Dedifferentiated amniotic fluid mesenchymal stem cell (primary cell): ENCODE data around the gene SNRPA1.
"Not testable (repeated sequence)": the region's sequence is repeated elsewhere in the genome, so short reads cannot be mapped to it uniquely, and the experiment has no call there.

Source experiments
- DNase-seq: peaks from one replicate; pipeline ENCODE4 v3.0.0-alpha.2; 2016; ENCODE audit errors: extremely low spot score

The SNRPA1 gene

DNA sequence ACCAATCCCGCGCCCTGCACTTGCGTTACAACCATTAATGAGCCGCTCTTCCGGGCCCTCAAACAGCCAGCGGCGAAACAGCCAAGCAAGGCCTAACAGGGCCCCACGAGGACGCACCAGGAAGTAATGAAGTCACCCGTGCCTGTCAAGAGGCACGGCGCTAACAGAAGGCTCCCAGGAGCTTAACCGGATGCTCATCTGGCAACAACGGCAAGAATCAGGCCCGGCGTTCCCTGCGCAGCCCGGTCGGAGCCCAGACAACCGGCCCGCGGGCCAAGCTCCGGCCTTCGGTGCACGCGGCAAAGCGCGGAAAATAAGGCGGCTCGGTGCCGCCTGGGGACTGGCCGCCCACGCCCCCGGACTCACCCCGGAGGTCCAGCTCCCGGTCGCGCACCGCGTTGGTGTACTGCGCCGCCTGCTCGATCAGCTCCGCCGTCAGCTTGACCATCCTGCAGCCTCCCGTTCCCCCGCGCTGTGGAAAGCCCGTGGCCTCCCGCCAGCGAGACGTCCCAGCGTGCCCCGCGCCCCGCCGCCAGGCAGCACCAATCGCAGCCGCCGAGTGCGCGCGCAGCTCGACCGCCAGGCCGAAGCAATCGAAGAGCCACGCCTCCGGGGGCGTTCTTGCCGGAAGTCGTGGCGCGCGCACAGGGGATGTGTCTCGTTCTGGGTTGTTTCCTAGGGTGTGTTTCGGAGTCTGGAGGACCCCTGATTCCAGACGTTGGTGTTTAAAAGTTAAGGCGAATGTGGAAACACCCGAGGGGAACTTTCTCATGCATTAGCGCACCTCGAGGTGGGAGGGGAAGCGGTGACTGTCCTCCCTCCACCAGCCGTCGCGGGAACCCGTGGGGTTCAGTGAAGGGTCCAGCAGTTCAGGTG, at the start of gene SNRPA1:
SNRPA1 (minus strand) TSS at position 518 of the 876 bp plus-strand sequence; CDS start at position 448, 70 bp downstream.
- DNase-seq = peak; percentile 95

DNA sequence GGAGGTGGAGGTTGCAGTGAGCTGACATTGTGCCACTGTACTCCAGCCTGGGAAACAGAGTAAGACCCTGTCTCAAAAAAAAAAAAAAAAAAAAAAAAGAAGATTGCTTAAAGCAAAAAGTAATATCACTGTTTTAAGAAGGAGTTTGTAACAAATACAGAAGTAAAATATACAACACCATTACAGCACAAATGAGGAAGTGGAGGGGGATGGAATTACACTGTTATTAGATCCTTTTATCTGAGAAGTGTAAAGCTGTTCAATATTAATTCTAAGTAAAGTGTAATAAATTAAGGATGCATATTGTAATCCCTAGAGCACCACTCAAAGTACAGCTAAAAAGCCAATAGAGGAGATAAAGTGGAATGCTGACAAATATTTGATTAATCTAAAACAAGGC, 47.0 kb upstream of the SNRPA1 start:
- no peak for DNase-seq

DNA sequence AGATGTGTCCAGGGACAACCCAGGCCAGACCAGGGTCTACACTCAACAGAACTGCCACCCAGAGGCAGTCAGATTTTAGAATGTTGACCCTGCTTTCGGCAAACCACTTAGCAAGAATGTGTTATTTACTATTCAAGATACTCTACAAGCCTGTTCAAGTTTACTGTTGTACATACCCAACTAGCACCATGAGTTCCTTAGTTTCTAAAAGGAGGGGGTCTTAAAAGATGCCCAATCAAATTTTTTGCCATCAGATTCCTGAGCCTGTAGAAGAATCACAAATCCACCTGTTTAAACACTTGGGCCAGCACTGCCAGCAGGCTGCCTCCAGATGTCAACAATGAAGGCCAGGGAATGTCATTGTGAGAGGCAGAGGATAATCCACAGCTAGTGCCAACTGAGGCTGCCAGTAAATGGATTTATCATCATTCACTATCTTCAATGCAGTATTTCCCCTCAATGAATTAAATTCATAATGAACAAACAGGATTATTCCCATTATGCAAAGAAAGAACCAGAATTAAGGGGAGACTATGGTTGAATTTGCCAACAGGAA, 43.5 kb upstream of the SNRPA1 start:
- DNase-seq = no peak

DNA sequence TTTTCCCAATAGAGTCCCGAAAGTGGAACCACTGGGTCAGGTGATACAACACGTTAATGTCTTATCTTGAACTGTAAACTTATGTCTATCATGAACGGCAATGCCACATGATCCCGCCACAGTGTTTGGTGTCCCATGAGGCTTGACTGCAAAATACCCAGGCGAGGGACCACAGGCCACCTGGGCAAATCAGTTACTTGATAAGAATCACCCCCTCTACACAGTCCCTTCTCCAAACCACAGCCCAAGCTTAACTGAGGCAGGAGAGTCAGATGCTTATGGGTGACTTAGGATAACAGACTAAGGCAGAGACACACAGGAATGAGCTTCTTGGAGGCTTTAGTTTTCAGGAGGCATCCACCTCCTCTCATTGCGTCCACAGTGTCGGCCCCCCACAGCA, 42.9 kb upstream of the SNRPA1 start:
- no peak for DNase-seq

DNA sequence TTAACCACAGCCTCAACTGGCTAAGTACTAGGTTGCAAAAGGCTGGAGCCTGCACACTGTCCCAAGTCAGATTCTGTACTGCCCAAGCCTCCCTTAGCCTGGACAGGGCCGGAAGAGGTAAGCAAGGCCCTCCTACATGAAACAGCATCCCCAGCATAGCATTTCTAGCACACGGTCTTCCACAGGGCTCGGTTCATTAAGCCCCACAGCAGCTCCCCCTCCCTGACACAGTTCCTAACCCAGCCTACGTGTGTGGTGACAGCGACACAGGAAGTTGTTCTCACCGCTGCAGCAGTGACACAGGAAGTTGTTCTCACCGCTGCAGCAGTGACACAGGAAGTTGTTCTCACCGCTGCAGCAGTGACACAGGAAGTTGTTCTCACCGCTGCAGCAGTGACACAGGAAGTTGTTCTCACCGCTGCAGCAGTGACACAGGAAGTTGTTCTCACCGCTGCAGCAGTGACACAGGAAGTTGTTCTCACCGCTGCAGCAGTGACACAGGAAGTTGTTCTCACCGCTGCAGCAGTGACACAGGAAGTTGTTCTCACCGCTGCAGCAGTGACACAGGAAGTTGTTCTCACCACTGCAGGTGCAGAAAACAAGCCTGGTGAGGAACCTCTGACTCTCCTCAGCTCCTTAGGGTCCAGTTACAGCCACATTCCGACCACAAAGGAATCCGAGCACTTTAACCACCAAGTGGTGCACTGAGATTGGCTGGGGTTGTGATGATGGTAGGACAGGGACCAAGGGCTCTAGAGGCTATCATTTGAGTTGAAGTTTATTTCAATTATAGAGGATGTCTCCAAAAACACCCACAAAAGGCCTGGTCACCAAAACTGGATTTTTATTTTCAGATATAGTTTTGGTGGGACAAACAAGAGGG, 39.1 kb upstream of the SNRPA1 start:
- not testable (repeated sequence) for DNase-seq

DNA sequence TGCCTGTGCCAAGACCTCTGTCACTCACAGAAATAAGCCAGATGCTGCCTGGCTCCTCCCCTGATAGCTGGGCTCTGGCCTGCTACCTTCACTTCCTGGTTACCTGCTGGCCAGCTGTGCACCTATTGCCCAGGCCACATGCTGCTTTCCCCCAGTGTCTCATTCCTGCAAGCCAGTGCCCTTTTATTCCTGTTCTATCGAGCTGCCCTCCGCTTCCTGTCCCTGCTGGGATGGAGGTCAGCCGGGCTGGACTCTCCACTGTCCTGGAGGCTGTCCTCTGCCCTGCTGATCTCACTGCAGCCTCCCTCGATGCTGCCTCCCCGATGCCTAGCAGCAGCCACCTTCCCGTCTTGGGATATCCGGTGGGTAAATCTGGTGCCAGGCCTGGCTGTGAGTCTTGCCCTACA, 37.0 kb upstream of the SNRPA1 start:
- DNase-seq = no peak

DNA sequence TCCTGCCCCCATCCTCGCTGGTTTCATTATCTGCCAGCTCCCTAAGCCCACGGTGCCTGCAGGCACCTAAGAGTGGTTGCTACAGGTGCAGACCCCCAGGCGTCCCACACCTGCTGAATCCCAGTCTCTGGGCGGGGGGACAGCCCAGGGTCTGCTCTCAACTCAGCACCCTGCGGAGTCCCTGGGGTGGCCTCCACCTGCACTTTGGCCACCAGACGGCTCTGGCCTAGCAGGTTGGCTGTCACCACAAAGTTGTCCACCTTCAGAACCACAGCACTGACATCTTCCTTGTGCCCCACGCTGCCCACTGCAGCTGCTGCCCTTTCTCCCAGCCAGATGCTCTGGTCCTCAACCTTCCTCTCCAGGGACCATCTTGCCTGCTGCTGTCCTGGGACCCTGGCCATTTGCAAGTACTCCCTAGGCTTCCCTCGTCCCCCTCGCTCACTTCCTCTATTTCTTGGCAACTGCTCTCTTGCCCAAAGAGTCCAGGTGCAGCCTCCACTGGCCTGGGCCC, 34.9 kb upstream of the SNRPA1 start:
- no peak for DNase-seq

DNA sequence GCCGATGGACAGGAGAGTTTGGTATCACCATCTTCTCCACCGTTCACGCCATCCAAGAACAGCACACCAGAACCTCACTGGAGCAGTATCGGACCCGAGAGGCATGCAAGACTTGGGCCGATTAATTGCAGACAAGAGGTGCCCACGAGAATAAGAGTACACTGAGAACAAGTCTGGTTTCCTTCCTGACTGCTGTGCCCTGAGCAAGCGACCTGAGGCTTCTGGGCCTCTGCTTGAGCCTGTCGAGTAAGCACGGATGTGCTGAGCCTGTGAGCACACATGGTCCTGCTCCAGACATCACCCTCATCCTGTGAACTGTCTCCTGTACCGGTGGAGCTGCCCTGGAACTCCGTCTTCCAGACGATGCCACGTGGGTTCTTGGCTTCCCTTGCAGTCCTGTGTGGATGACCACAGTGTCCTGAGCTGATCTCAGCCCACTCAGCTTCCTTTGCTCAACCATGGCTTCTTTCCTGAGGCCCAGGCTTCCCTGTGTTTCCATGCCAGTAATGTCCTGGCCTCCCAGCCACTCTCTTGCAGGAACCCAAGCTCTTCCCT, 34.3 kb upstream of the SNRPA1 start:
- DNase-seq = no peak

DNA sequence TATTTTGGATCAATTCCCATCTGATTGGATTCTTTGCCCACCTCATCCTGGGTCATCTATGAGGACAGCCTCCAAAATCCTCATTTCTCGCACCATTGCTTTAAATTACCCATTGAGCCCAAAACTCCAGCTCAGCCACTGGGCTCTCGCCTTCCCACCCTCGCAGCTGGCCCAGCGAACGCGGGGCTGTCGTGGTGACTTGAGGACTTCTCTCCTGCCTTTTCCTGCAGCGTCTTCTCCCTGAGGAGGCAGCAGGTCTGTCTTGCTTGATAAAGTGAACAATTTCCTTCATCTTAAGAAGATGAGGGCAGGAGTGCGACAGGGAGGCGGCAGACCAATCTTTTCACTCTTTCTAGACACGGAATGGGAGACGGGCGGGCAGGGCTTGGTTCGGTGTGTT, 33.0 kb upstream of the SNRPA1 start:
- DNase-seq = no peak

DNA sequence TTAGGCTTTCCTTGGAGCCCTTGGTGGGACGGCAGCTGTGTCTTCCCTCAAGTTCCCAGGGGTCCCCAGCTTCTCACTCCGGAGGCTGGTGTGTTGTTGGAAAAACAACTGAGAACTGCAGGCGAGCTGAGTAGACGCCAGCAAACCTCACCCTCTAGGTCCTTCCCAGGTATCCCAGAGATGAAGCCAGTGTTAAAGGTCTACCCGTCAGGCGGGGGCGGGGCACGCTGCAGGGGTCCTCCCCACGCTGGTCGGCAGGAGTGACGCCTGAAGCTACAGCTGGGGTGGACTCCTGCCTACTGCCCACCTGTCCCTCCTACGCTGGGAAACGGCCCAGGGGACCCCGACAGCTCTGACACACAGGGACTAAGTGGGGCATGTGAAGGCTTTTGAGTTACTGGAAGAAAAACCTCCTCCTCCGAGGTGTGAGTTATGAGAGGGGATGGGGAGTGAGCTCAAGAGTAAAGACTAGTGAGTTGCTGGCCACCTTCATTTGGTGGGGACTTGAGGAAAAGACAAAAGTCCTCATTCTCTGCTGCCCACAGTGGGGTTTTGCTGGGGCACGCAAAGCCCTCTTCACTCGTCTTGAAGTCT, 32.2 kb upstream of the SNRPA1 start:
- no peak for DNase-seq

DNA sequence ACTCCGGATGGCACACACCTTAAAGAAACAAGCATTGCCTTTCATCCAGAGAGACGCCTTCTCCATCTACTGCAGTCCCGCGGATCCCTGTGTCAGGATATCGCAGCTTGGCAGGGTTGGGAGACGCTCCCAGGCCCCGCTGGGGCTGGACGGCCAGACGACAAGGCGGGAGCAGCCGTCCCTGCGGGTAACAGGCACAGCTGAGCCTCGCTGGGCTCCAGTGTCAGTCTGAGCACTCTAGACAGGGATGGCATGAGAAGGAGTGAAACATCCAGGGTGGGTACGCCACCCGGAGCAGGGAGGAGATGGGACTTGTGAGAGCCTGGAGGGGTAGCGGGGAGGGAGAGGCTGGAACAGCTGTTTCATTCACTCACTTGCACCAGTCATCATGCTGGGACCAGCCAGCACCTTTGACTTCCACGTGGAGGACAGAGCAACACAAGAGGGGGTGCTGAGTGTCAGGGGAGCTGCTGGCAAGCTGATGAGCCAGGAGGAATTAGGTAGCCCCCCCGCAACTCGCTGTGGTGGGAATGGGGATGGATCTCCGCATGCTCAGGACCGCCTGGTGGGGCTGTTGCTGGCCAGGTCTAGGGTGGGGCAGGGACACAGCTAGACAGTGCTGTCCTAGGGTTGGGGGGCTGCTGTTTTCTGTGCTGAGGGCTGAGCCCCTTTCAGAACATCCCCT, 31.6 kb upstream of the SNRPA1 start:
- no peak for DNase-seq

DNA sequence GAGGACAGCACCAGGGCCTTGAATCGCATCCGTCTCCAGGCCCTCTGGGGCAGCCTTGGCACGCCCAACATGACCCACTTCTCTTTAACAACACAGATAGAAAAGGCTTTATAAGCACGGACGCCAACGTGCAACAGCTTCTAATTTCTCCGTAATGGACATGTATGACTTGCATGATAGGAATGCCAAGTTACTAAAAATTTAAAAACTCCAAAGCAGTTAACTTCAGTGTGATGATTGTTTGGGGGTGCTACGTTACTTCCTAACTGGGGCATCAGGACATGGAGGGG, 30.9 kb upstream of the SNRPA1 start:
- no peak for DNase-seq

DNA sequence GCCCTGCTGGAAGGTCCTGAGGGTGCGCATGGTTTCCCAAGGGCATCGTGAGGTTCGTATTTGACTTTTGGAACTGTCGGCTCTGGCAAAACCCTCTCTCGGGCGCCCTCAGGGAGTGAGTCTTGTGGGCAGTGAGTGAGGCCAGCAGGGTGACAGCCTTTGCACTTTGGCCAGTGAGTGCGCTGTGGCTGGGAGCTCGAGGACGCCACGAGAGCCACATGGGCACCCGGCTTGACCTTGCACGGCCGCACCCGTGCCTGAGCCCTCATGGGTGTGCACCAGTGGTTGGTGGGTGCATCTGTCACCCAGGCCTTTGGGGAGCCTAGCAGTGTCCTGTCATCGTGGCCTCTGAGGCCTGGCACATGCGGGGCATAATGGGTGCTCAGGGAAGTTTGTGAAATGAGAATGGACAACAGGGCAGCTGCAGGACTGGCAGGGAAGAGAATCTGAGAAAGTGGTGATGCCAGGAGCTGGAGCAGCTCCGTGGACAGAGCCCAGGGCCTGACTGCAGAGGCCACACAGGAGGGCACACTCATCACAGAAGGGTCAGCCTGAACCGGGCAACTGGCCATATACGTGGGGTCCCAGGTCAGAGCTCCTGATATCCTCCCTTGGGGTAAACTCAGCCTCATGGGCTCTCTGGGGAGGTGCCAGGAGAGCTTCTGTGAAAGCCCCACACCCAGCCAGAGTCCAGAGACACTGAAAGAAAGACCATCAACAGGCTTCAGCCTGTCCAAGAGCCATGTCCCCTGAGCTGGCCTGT, 30.4 kb upstream of the SNRPA1 start:
- no peak for DNase-seq

DNA sequence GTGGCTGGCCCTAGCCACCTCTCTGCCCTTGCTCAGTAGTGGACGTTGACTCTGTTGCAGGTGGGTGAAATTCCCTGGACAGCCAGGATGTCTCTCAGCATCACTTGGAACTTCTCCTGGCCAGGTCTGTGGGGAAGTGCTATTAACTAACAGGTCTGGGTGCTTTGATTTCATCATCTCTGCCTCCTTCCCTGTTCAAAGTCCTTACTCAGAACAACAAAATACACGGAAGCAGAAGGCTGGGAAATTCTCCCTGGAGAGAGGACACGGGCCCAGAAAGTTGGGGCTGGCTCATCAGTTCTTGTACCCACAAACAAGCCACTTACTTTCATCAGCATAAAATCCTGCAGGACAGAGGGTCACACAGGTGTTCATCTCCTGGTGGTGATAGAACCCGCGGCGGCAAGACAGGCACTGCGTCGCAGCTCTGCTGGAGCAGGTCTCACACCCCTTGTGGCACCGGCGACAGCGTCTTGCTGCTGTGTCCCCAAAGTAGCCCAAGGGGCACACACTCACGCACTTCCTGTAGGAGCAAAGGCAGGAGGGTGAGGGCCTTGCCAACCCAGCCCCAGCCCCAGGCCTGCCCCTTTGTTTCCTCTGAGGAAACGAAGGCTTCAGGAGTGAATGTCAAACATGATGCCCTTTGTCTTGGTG, 29.6 kb upstream of the SNRPA1 start:
- no peak for DNase-seq

DNA sequence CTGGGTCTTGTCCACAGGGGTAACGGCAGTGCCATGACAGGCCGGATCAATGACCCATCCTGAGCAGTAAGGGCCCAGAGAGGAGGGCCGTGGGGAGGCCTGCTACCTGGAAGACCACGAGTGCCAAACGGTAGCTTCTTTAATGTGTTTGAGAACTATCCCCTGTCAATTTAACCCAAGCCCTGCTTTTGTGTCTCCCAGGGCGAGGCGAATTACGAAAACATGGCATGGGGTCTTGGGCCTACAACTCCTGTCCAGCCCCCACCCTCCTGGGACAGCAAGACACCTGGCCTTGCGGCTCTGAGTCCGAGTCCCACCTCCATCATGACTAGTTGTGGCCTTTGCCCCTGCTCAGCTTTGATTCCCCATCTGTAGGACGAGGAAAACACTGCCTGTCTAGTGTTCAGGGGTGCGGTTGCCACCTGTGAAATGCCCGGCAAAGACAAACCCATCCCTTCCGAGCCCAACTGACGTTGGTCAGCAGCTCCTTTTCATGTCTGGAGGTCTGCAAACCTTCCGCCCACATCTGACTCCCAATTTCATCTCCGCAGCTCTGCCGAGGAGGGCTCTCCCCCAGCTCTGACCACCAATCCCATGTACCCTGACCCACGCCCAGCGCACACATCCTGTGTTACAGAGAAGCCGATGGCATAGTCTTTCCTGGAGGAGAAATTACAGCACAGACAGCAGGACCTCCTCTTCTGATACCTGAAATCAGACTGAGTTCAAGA, 28.9 kb upstream of the SNRPA1 start:
- DNase-seq = no peak

DNA sequence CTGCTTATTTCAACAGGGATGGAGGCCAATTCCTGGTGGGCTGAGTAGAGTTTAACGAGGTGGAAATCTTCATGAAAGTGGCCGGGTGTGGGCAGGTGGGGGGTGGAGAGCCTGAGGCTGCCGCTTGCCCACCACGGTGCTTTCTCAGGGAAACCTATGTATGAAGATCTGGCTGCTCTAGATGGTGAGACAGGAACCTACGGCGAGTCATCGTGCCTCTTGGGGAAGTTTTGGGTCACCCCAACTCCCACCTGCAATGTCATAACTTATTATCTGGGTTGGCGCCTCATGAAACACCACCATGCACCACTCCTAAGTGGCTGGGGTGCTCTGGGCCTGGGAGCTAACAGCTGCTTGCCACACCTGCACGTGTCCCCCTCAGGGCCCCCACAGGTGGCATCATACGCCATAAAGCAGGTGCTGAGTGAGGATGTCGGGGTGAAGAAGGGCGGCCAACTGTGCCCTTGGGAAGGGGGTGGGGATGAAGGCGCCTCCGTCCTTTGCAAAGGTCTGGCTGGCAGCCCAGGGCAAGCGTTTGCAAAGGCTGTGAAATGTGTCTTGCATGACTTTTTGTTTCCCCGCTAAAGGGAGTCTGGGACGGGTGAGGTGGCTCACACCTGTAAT, 27.9 kb upstream of the SNRPA1 start:
- DNase-seq = no peak

DNA sequence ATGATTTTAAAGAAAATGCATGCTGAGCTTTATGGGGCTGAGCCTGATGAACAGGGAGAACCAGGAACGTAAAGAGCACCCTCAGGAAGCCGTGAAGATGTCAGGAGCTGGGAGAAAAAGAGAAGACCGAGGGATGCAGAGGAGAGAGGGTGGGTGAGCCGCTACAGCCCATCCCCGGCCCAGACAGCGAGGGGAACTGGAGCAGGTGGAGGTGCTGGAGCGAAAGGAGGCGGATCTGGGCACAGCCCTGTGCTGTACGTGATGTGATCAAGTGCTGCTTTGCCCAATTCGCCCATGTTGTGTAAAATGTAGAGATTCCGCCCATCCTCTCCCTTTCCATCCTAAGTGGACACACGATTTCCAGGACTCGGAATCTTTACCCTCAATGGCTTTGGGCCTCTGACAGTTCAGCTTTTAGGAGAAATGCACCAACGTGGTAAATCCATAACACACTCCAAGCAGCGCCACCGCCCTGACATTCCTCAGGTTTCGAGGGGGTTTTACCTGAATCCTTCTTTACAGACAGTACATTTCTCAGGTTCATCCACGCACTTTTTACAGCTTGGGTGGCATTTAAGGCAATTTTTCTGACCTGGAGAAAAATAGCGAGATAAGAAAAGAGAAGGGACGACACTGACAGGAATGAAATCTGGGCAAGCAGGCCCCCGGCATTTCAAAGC, 27.1 kb upstream of the SNRPA1 start:
- no peak for DNase-seq

DNA sequence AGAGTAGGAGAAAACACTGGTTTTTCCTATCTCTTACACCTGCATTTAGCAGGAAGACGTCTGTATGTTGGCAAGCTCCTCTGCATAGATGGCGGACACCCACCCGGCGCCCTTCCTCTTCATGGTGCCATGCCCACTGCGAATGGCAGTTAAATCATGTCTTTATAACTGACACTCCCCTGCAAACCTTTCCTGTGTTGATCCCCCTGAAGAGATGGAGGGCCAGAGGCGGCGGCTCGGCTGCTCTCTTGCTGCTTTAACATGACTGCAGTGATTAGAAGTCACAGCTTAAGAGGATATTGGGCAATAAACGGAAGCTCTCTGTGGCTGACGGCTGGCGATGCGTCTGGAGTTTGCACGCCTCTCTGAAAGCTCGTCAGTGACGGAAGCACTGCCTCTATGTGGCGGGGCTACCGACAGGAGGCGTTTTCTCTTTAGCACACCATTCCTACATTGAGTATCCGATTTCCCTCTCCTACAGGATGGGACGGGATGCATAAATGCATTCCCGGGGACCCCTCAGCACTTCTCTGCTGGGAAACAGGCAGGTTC, 25.5 kb upstream of the SNRPA1 start:
- no peak for DNase-seq
